Breast epithelium (tissue), 3 donors: Measurements from ENCODE around the gene SLC25A17.

Experiments
- CTCF ChIP-seq, 3 donors: fragments of 450-650 bp; IDR thresholded peaks; one replicate each; pipeline ENCODE4 v1.5.1; 2016 to 2017; ENCODE audit warnings: antibody characterized with exemption in 3 of 3, mild to moderate bottlenecking in 3 of 3, moderate library complexity in 3 of 3
- POLR2A ChIP-seq: fragments of 450-650 bp; IDR thresholded peaks from one replicate; pipeline ENCODE4 v1.6.1; 2016; ENCODE audit warnings: antibody characterized with exemption, mild to moderate bottlenecking, moderate library complexity

GRCh38 chr22:40792451-40792850 is 26.7 kb downstream of the SLC25A17 start:
- TF ChIP-seq CTCF (IDR thresholded peaks at IDR 0.05) (no peak), POLR2A (no peak)
